ENCODE measurements around the gene C10orf62. TPM values are rescaled to one million over a fixed set of nuclear protein-coding genes. Genes with fewer than 3 reads are reported as not detected.
"Not testable (repeated sequence)": the region's sequence is repeated elsewhere in the genome, so short reads cannot be mapped to it uniquely, and the experiment has no call there.

Gene C10orf62
- total and polyA plus RNA-seq, 2 of the 13 experiments (the other 11 are each of a cell fraction or from before 2014, with no cell fraction given), result 0.61 to 1.6 TPM

DNA sequence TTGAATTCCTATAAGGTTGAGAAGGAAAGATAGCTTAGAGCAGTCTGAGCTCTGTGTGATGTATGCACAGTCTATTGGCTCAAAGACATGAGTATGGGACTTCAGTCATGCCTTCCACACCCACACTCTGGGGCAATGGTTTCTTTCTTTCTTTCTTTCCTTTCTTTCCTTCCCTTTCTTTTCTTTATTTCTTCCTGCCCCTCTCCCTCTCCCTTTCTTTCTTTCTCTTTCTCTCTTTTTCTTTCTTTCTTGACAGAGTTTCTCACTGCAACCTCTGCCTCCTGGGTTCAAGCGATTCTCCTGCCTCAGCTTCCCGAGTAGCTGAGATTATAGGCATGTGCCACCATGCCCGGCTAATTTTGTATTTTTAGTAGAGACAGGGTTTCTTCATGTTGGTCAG lies 49.6 kb downstream of the C10orf62 start:
- H3K27me3 ChIP-seq (ENCODE audit: control insufficient read depth in 1 of 2, insufficient read depth in 2 of 2, low read length in 2 of 2); H3K36me3 ChIP-seq (replicated peaks in 1 of 2; ENCODE audit: control insufficient read depth in 1 of 2, insufficient read depth in 2 of 2, low read length in 2 of 2); in situ Hi-C loops (cut with HindIII; ENCODE audit: extremely low pct_ligation_motif_present, low pct_unique_long_range_greater_than_20kb); H2AFZ ChIP-seq (ENCODE audit: low read length); H4K20me1 ChIP-seq (ENCODE audit: insufficient read depth, low read length); H3K9ac ChIP-seq (ENCODE audit: insufficient read depth, low read depth, low read length); H3K27ac ChIP-seq (ENCODE audit: extremely low read length, insufficient read depth, low read length); H3K4me2 ChIP-seq (ENCODE audit: low read depth, low read length); H3K79me2 ChIP-seq (ENCODE audit: insufficient read depth, low read length); intact Hi-C loops (cut with micrococcal nuclease; ENCODE audit: unreplicated experiment); DNase-seq (ENCODE audit: low spot score); BruUV-seq (replicated peaks); POLR2A ChIA-PET; ATAC-seq; H3K4me3 ChIP-seq (replicated peaks in 1 of 3; ENCODE audit: insufficient read depth in 1 of 3, low read depth in 2 of 3, low read length in 3 of 3); CTCF ChIA-PET (ENCODE audit: low intra/inter-chr PET ratio, low total read pairs); FAIRE-seq; H3K9me3 ChIP-seq (ENCODE audit: low read length): not testable (repeated sequence)
- peaks cover 42% of the 10 kb centered on the region for H3K4me1 ChIP-seq (ENCODE audit: insufficient read depth, low read length)
- TF ChIP-seq ZNF121 (CRISPR knock-in tag; IDR thresholded peaks at IDR 0.05), result peak; percentile 63
- WGBS (ENCODE audit: low lambda C conversion rate), result 65% methylated on average over 3 of the region's 3 CpGs

DNA sequence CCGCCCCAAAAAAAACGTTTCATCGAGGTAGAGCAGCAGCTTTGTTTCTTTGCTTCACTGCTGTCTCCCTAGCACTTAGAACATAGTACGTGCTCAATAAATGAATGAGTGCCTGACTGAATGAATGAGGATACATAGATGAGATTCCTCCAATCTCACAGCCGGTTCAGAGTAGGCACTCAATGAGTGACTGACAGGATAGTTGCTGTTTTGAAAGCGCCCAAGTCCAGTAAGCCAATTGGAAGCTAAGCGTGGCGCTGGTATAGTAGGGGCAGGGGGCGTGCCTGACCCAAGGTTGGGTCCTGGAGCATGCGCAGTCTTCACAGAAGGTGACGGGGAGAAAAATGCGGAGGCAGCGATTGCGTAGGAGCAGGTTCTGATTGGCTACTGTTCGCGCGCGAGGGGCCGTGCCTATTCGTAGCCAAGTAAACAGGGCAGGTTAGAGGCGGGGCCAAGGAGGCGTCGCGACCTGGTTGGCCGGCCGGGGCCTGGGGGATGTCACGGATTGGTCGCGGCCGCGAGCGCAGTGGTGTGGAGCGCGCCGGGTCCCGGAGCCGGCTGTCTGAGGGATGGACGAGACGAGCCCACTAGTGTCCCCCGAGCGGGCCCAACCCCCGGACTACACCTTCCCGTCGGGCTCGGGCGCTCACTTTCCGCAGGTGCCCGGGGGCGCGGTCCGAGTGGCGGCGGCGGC lies 50.8 kb downstream of the C10orf62 start, which contains the start of gene PI4K2A:
PI4K2A (plus strand) TSS at position 498 of the 694 bp plus-strand sequence; CDS start at position 570, 72 bp downstream.
- peak within 1 kb of the TSS; percentile 70 for H3K9ac ChIP-seq (ENCODE audit: insufficient read depth, low read depth, low read length)
- under 1% methylated on average over 12 of the region's 54 CpGs for WGBS (ENCODE audit: low lambda C conversion rate)
- BruUV-seq (replicated peaks), result no TSS peak
- H2AFZ ChIP-seq (ENCODE audit: low read length), result no peak within 1 kb of the TSS
- no peaks in the 10 kb centered on the region for H3K9me3 ChIP-seq (ENCODE audit: low read length)
- intact Hi-C loops (cut with micrococcal nuclease; ENCODE audit: unreplicated experiment), result no loop called here
- peak within 1 kb of the TSS; percentile 85 for H3K4me2 ChIP-seq (ENCODE audit: low read depth, low read length)
- peak within 1 kb of the TSS; percentile 52 for H3K27ac ChIP-seq (ENCODE audit: extremely low read length, insufficient read depth, low read length)
- peak within 1 kb of the TSS; percentile 81 to 91 (median 89) for H3K4me3 ChIP-seq (replicated peaks in 1 of 3; ENCODE audit: insufficient read depth in 1 of 3, low read depth in 2 of 3, low read length in 3 of 3)
- H3K79me2 ChIP-seq (ENCODE audit: insufficient read depth, low read length), result peaks cover 5% of the 10 kb centered on the region
- peaks cover 2 to 8% of the 10 kb centered on the region in 2 experiments; a peak in 3 of 5 replicates for H3K36me3 ChIP-seq (replicated peaks in 1 of 2; ENCODE audit: control insufficient read depth in 1 of 2, insufficient read depth in 2 of 2, low read length in 2 of 2)
- ATAC-seq (peak; percentile 99), FAIRE-seq (peak; percentile 97), DNase-seq (ENCODE audit: low spot score) (peak; percentile 98)
- peaks cover 34% of the 10 kb centered on the region for H3K4me1 ChIP-seq (ENCODE audit: insufficient read depth, low read length)
- H4K20me1 ChIP-seq (ENCODE audit: insufficient read depth, low read length), result no peaks in the 10 kb centered on the region
- CTCF ChIA-PET (ENCODE audit: low intra/inter-chr PET ratio, low total read pairs), result no interaction called here
- no peaks in the 10 kb centered on the region for H3K27me3 ChIP-seq (ENCODE audit: control insufficient read depth in 1 of 2, insufficient read depth in 2 of 2, low read length in 2 of 2)
- in situ Hi-C loops (cut with HindIII; ENCODE audit: extremely low pct_ligation_motif_present, low pct_unique_long_range_greater_than_20kb), result no loop called here
- POLR2A ChIA-PET, result interaction anchor here (0.7 to 2.1 kb wide), 8 partner anchors 8 to 96 kb away, joined by 3 to 13 read pairs (median 4); partner anchors contain the start of genes ANKRD2, AVPI1, HOGA1 and ZFYVE27
- TF ChIP-seq MTA1 (CRISPR knock-in tag; IDR thresholded peaks at IDR 0.05; ENCODE audit: borderline replicate concordance) (no peak), GATAD1 (CRISPR knock-in tag; IDR thresholded peaks at IDR 0.05) (peak; percentile 79), ZMYM3 (CRISPR knock-in tag; IDR thresholded peaks at IDR 0.05) (peak; percentile 98), NFYB (CRISPR knock-in tag; IDR thresholded peaks at IDR 0.05) (peak; percentile 93), KMT2B (CRISPR knock-in tag; IDR thresholded peaks at IDR 0.05) (0 out of 2 replicates have a peak, but pooled peaks have one; percentile 51), ZNF644 (CRISPR knock-in tag; IDR thresholded peaks at IDR 0.05; ENCODE audit: low read depth) (peak; percentile 65; the same call in 1 of the 2 replicates), RARA (CRISPR knock-in tag; IDR thresholded peaks at IDR 0.05) (no peak), TEAD3 (CRISPR knock-in tag; optimal IDR thresholded peaks at IDR 0.05; ENCODE audit: borderline replicate concordance) (peak; percentile 86), ZNF782 (CRISPR knock-in tag; IDR thresholded peaks at IDR 0.05; ENCODE audit: borderline replicate concordance) (0 out of 2 replicates have a peak, but pooled peaks have one; percentile 38), KAT8 (CRISPR knock-in tag; IDR thresholded peaks at IDR 0.05) (peak; percentile 75; the same call in 1 of the 2 replicates), MIXL1 (CRISPR knock-in tag; IDR thresholded peaks at IDR 0.05) (0 out of 2 replicates have a peak, but pooled peaks have one; percentile 15), ZNF335 (CRISPR knock-in tag; IDR thresholded peaks at IDR 0.05) (0 out of 2 replicates have a peak, but pooled peaks have one; percentile 1), SAFB2 (CRISPR knock-in tag; IDR thresholded peaks at IDR 0.05; ENCODE audit: borderline replicate concordance, low read depth) (no peak; the same call in 1 of the 2 replicates), ZNF704 (CRISPR knock-in tag; IDR thresholded peaks at IDR 0.05; ENCODE audit: borderline replicate concordance) (no peak)
- TF ChIP-seq, protein P1, sequence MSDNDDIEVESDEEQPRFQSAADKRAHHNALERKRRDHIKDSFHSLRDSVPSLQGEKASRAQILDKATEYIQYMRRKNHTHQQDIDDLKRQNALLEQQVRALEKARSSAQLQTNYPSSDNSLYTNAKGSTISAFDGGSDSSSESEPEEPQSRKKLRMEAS (IDR thresholded peaks at IDR 0.05), result peak; percentile 69
